Measurements from ENCODE around the gene THYN1.

THYN1 gene

DNA sequence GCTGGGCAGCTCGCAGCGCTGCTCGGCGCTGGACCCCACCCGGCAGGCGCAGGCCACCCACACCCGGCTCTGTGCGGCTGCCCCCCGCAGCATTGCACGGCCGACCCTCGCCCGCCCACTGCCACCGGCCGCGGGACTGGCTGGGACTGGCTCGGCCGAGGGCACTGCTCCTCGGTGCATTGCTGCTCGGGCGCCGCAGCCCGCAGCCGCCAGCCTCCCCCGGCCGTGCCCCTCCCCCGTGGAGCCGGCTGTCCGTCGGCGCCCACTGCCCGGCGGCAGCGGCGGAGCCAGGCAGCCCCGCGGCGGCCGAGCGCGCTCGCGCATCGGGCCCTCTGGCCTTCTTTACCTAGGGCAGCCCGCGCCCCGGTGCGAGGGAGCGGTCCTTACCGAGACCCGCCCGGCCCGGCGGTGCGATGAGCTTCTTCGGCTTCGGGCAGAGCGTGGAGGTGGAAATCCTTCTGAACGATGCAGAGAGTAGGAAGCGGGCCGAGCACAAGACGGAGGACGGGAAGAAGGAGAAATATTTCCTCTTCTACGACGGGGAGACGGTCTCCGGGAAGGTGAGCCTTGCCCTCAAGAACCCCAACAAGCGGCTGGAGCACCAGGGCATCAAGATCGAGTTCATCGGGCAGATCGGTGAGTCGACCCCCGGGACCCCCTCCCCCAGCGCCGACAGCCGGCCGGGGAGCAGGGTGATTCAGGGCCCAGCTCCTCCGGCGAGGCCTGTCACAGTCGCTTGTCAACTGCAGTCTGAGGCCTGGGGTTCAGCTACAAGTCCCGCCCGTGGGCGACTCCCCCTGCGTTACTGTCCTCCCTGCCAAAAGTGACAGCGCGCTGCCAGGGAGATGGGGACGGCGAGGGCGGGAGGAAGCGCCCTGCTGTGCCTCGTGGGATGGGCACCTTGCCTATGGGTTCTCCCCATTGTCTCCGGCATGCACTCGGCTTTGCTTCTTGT lies 28.2 kb downstream of the THYN1 start:
- DNase-seq (ENCODE audit: insufficient read length, low spot score) = peak; percentile 17
- no peak for FAIRE-seq

DNA sequence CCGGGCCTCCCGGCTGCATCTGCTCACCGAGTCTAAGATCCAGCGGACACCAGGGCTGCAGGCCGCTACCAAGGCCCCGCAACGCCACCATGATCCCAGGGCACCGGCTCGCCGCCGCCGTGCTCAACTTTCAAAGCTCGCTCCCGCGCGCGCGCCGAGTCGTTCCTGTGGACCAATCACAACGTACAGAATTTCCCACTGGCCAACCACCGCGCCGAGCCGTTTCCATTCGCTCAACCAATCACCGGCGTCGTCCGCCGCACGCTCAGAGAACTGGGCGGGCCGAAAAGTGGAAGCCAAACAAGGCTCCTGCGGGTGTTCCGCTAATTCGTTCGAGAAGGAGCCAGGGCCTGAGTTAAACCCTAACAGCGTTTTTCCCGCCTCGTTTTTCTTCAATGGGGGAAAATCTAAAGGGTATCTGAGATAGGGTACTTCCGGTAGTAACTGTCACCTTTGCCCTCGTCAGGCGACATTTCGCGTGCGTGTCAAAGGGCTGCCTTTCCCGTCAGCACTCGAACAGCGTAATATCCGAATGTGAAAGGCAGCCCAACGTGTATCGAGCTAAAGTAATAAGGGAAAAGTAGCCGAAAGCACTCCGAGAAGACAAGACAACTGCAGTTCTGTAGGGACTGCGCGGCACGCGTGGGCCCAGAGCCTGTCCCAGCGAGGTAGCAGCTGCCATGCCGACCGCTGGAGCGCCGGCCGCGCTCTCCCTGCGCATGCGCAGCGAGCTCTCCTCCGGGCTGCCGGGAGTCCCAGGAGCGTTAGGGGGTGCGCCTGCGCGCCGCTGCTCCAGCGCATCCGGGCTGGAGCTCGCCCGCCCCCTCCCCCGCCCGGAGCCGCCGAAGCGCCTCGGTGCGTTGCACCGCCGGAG lies 29.1 kb downstream of the THYN1 start, which contains the start of the genes NCAPD3 and VPS26B:
Gene NCAPD3, minus strand, starts transcription at position 132 of the 874 bp plus-strand sequence. Its CDS starts 41 bp downstream, at position 91.
Gene VPS26B, plus strand, starts transcription at position 836 of the 874 bp plus-strand sequence. CDS start 452 bp downstream, outside the sequence.
- FAIRE-seq = no peak
- peak; percentile 95 for DNase-seq (ENCODE audit: insufficient read length, low spot score)

DNA sequence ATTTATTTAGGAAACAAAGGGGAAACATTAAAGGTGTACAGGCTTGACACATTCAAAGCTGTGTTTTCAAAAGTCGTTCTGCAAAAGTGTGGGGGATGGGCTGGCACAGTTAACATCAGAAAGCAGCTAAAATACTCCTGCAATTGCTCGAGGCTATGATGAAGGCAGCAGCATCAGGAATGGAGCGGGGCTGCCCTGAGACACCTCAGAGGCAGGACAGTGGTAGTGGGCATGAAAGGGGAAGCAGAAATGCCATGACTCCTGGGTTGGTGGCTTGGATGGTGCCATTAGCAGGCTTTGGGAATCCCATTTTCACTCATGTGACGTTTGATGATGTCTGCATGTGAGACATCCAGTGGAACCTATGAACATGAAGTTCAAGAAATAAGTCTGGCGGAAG lies 30.0 kb downstream of the THYN1 start:
- FAIRE-seq = no peak
- no peak for DNase-seq (ENCODE audit: insufficient read length, low spot score)

DNA sequence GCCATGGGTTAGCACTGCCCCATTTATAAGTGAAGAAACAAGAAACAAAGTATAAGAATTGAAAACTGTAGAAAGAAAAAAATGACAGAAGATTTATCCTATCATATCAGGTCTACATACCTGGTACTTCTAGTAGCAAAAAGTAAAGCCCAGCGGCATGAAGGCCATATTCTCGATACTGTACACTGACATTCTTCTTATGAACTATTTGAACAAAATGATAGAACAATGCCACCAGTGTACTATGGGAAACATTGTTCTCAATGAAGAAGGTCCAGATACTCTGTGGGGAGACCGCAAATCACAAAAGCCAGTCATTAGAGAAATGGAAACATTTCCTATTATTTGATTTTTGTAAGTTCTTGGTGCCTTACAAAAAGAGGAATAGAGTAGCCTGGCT lies 36.3 kb downstream of the THYN1 start:
- FAIRE-seq = no peak
- DNase-seq (ENCODE audit: insufficient read length, low spot score) = no peak

DNA sequence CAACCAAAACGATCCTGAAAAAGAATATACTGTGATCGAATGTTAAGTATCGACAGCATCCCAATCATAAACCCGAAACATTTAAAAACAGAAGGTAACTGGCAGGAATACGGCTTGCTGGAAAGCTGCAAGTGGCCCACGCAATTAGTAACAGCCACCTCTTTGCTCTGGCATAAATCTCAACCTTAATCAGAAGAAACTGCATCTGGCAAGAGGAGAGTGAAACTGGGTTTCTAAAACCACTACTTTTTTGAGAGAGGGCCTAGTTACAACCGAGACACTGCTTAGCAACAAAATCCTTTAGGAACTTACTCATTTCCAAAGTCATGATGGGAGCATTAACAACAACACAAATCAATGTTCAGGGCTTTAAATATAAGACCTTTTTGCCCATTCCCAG lies 37.3 kb downstream of the THYN1 start:
- FAIRE-seq (no peak), DNase-seq (ENCODE audit: insufficient read length, low spot score) (no peak)

DNA sequence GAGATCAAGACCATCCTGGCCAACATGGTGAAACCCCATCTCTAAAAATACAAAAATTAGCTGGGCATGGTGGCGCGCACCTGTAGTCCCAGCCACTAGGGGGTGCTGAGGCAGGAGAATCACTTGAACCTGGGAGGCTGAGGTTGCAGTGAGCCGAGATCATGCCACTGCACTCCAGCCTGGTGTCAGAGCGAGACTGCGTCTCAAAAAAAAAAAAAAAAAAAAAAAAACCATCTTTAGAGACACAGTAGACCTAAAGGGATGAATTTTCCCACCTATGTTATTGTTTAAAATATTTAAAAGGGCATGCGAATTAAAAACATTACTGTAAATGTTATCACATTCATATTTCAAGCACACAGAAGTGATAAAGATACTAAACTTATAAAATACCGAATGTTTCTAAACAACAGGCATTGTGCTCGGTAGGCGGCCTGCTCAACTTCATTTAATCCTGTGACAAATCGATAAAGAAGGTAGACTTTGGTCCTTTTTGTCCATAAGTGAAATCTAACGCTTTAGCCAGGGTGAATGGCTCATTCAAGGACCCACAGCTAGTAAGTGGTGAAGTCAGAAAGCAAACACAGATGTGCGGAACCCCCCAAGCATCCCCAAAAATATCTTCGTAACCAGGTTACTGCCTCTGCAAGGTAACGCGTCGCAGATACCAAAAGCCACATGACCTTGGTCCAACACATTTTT lies 45.5 kb downstream of the THYN1 start:
- no peak for FAIRE-seq
- no peak for DNase-seq (ENCODE audit: insufficient read length, low spot score)

DNA sequence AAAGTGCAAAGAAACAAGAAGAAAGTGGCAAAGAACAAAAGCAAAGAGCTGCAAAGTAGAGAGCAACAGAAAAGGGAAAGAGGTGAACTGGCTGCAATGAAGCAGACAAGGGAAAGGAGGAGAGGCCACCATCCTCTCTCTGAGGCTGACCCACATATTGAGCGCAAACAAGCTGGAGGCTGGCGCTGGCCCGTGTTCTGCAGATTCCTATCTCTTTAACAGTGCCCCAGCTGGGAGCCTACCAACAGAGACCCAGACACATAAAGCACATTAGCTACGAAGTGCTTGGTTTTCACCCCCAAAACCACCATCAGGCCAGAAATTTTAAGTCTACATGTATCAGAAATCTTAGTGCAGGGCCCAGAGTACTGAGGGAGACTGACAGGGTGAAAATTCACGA lies 47.0 kb downstream of the THYN1 start:
- FAIRE-seq = no peak
- DNase-seq (ENCODE audit: insufficient read length, low spot score) = no peak

DNA sequence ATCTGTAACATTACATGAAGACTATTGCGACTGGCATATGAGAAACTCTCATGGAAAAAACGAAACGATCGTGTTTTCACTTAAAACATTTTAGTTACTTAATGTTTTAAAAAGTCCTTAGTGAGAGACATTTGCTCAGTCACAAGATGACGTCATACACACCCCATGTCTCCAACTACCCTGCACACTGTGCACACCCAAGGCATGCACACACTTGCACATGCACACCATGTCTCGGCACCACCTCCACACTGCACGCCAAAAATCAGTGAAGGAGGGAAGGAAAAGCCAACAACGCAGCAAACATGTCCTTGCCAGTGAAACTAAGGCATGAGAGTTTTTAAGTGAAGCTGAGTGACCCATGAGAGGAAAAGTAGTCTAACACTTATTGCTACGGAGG lies 47.4 kb downstream of the THYN1 start:
- FAIRE-seq (no peak), DNase-seq (ENCODE audit: insufficient read length, low spot score) (no peak)

DNA sequence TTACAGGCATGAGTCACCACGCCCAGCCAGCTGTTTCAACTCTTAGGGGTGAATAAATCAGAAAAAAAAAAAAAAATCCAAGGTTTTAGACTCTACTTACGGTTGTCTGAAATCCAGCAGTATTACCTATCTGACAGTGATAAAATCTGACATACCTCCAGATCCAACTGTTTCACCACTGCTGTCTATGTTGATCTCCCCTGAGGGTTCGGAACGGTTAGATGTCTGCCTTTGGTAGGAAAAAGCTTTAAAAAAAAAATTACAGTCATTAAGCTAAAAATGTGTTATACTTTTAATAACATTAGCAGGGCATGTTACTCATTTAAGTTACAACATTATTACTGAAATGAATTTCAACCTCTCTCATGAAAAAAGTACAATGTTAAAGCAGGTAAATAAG lies 50.5 kb downstream of the THYN1 start:
- no peak for DNase-seq (ENCODE audit: insufficient read length, low spot score)
- no peak for FAIRE-seq

DNA sequence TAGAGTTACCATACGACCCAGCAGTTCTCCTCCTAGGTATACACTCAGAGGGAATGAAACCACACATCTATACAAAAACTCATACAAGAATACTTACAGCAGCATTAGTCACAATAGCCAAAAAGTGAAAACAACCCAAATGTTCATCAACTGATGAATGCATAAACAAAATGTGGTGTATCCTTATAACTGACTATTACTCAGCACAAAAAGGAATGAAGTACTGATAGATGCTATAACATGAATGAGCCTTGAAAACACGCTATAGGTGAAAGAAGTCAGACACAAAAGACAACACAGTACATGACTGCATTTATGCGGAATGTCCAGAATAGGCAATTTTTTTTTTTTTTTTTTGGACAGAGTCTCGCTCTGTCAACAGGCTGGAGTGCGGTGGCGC lies 52.5 kb downstream of the THYN1 start:
- FAIRE-seq (no peak), DNase-seq (ENCODE audit: insufficient read length, low spot score) (no peak)

DNA sequence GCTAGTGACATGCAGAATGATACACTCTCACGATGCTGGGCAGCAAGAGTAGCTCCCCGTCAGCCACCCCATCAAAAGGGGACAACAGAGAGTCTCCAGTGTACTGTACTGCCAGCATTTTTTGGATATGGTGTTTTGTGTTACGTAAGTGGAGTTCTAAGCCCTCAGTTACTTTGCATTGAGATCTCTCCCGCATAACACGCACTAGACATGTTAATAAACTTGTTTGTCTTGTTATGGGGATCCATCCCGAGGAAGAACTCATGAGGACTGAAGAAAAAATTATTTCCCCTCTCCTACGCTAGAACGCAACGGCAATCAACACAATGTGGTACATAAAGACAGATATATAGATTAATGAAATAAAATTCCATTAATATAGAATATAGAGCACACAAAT lies 53.6 kb downstream of the THYN1 start:
- FAIRE-seq = no peak
- DNase-seq (ENCODE audit: insufficient read length, low spot score) = no peak

All from HTR-8/SVneo (cell line).